Measurements from ENCODE around the gene WIF1. TPM values are rescaled to one million over a fixed set of nuclear protein-coding genes. Genes with fewer than 3 reads are reported as not detected.

The WIF1 gene
- total and polyA plus RNA-seq, 10 of the 15 experiments (the other 5 are each of a cell fraction or from before 2014, with no cell fraction given): 0.04 to 0.05 (median 0.05) TPM; not detected in 7

- TF ChIP-seq NFYB (IDR thresholded peaks at IDR 0.05; ENCODE audit: insufficient read depth, low read depth, low read length): peak; percentile 88
- peak; percentile 71; the same call in 1 of the 2 replicates for TF ChIP-seq CBFB (IDR thresholded peaks at IDR 0.05; ENCODE audit: low read depth)
- TF ChIP-seq SUPT20H (IDR thresholded peaks at IDR 0.05; ENCODE audit: borderline replicate concordance, control insufficient read depth, low read depth, low read length): no peak
- TF ChIP-seq NFYA (IDR thresholded peaks at IDR 0.05; ENCODE audit: borderline replicate concordance, low read depth, low read length): no peak
- no peak for TF ChIP-seq ZBTB4 (CRISPR knock-in tag; IDR thresholded peaks at IDR 0.05)
- peak; percentile 98 for TF ChIP-seq CREM (IDR thresholded peaks at IDR 0.05; ENCODE audit: low read depth)
- no peak for TF ChIP-seq EZH2 (IDR thresholded peaks at IDR 0.05; ENCODE audit: borderline replicate concordance, control insufficient read depth, low read depth, low read length)
- TF ChIP-seq BRCA1 (IDR thresholded peaks at IDR 0.05; ENCODE audit: low read depth, low read length): no peak
- TF ChIP-seq KLF5 (IDR thresholded peaks at IDR 0.05; ENCODE audit: partially characterized antibody): peak; percentile 60
- TF ChIP-seq TBL1XR1 (IDR thresholded peaks at IDR 0.05; ENCODE audit: low read depth, low read length): no peak
- TF ChIP-seq SMAD5 (IDR thresholded peaks at IDR 0.05; ENCODE audit: low read depth): peak; percentile 86
- TF ChIP-seq, protein P1, sequence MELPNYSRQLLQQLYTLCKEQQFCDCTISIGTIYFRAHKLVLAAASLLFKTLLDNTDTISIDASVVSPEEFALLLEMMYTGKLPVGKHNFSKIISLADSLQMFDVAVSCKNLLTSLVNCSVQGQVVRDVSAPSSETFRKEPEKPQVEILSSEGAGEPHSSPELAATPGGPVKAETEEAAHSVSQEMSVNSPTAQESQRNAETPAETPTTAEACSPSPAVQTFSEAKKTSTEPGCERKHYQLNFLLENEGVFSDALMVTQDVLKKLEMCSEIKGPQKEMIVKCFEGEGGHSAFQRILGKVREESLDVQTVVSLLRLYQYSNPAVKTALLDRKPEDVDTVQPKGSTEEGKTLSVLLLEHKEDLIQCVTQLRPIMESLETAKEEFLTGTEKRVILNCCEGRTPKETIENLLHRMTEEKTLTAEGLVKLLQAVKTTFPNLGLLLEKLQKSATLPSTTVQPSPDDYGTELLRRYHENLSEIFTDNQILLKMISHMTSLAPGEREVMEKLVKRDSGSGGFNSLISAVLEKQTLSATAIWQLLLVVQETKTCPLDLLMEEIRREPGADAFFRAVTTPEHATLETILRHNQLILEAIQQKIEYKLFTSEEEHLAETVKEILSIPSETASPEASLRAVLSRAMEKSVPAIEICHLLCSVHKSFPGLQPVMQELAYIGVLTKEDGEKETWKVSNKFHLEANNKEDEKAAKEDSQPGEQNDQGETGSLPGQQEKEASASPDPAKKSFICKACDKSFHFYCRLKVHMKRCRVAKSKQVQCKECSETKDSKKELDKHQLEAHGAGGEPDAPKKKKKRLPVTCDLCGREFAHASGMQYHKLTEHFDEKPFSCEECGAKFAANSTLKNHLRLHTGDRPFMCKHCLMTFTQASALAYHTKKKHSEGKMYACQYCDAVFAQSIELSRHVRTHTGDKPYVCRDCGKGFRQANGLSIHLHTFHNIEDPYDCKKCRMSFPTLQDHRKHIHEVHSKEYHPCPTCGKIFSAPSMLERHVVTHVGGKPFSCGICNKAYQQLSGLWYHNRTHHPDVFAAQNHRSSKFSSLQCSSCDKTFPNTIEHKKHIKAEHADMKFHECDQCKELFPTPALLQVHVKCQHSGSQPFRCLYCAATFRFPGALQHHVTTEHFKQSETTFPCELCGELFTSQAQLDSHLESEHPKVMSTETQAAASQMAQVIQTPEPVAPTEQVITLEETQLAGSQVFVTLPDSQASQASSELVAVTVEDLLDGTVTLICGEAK (IDR thresholded peaks at IDR 0.05; ENCODE audit: borderline replicate concordance): peak; percentile 79; the same call in 1 of the 2 replicates
- TF ChIP-seq, protein P2, sequence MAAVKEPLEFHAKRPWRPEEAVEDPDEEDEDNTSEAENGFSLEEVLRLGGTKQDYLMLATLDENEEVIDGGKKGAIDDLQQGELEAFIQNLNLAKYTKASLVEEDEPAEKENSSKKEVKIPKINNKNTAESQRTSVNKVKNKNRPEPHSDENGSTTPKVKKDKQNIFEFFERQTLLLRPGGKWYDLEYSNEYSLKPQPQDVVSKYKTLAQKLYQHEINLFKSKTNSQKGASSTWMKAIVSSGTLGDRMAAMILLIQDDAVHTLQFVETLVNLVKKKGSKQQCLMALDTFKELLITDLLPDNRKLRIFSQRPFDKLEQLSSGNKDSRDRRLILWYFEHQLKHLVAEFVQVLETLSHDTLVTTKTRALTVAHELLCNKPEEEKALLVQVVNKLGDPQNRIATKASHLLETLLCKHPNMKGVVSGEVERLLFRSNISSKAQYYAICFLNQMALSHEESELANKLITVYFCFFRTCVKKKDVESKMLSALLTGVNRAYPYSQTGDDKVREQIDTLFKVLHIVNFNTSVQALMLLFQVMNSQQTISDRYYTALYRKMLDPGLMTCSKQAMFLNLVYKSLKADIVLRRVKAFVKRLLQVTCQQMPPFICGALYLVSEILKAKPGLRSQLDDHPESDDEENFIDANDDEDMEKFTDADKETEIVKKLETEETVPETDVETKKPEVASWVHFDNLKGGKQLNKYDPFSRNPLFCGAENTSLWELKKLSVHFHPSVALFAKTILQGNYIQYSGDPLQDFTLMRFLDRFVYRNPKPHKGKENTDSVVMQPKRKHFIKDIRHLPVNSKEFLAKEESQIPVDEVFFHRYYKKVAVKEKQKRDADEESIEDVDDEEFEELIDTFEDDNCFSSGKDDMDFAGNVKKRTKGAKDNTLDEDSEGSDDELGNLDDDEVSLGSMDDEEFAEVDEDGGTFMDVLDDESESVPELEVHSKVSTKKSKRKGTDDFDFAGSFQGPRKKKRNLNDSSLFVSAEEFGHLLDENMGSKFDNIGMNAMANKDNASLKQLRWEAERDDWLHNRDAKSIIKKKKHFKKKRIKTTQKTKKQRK (IDR thresholded peaks at IDR 0.05; ENCODE audit: low read depth, low read length): no peak
- no peak for TF ChIP-seq SIX5 (IDR thresholded peaks at IDR 0.05; ENCODE audit: low read depth, low read length, severe bottlenecking)
- no peak for TF ChIP-seq FOXK2 (IDR thresholded peaks at IDR 0.05)
- no peak for TF ChIP-seq IRF5 (IDR thresholded peaks at IDR 0.05; ENCODE audit: borderline replicate concordance)
- TF ChIP-seq YY1 (IDR thresholded peaks at IDR 0.05; ENCODE audit: low read depth, low read length): peak; percentile 99
Measured at GRCh38 chr12:65169320-65170208, 48.5 kb upstream of the WIF1 start, which contains the start of gene LEMD3 (continued).
